Activated CD8-positive, alpha-beta memory T cell treated with anti-CD3 and anti-CD28 coated beads for 1 hour (primary cell): ENCODE measurements around the gene FGF12.

Experiments
- DNase-seq, 2 donors: peaks; one replicate each; pipeline ENCODE4 v3.0.0-alpha.2; 2020; ENCODE audit warnings: low read depth in 1 of 2; ENCODE audit errors: extremely low read depth in 1 of 2

Gene FGF12

GRCh38 chr3:192354687-192355086, 372.7 kb downstream of the FGF12 start:
- DNase-seq: no peak

DNA sequence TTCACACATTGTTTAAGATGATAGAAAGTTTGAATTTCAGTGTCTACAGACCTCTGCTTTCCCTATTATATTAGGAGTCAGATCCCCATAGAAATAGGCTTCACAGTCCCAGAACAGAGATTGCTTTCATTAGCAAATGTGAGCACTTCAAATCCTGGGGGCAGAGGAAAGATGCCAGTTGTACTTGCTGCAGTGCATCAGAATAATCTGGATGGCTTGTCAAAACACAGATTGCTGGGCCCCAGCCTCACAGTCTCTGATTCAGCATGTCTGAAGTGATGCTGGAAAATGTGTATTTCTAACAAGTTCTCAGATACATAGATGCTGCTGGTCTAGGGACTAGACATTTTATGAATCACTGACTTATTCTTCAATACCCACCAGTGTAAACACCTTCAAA, 375.2 kb downstream of the FGF12 start:
- DNase-seq: no peak

DNA sequence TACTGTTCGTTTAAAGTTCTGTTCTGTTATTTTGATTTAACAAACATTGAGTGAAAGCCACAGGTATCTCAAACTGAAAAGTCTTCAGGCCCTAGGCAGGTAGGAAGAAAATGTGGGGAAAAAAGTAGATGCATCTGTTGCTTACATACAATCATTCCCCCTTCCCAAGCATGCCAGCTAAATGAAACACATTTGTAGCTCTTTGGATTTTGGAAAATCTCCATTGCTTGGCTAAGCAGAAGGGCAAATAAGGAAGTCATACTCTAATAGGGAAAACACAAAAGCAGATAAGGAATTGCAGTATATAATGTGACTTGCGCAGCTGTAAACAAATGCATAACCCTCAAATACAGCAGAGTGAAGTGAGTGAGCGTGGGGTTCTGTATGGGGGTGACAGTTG, 375.9 kb downstream of the FGF12 start:
- DNase-seq: no peak

- DNase-seq: no peak
These were observed 387.3 kb downstream of the FGF12 start for GRCh38 chr3:192340031-192340430.

GRCh38 chr3:192339214-192339613, 388.1 kb downstream of the FGF12 start:
- no peak for DNase-seq

DNA sequence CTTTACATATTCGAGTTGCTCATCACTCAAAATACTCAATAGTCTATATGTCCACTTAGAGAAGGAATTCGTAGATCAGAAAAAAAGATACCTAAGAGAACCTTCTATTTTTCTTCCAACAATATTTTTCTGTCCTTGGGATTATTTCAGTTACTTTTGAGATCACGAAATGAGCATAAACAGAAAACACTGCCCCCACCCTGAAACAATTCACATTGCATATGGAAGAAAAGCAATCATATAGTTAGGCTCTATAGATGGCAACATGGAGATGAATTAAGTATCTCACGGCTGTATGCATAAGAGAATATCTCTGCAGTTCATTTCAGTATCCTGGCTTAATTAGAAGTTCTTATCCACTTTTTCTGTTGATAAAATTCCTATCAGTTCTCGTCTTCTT, 391.1 kb downstream of the FGF12 start:
- DNase-seq: no peak

GRCh38 chr3:192332386-192333291, 394.7 kb downstream of the FGF12 start:
- no peak for DNase-seq

DNA sequence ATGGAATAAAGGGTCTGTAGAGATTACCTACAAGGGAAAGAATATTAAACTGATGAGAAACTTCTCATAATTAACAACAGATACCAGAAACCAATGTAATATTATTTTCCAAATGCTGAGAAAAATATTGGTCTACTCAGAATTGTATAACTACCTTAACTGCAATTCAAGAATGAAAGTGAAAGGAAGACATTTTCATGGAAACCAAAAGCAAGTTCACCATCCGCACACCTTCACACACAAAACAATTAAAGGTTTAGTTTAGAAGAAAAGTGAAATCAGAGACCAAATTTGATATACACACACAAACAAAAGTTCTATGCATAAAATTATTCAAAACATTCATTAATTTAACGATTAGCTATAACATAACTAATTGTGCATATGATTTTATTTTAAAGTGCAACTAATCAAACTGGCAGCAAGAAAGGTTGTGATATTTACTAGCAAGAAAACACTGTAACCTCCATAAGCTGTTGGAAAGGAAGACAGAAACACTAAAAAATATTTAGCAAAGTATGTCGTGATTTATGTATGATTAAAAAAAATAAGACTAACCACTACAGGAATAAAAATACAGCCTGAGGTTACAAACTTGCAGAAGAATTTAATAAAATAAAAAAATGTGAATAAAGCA, 395.5 kb downstream of the FGF12 start:
- DNase-seq: no peak

DNA sequence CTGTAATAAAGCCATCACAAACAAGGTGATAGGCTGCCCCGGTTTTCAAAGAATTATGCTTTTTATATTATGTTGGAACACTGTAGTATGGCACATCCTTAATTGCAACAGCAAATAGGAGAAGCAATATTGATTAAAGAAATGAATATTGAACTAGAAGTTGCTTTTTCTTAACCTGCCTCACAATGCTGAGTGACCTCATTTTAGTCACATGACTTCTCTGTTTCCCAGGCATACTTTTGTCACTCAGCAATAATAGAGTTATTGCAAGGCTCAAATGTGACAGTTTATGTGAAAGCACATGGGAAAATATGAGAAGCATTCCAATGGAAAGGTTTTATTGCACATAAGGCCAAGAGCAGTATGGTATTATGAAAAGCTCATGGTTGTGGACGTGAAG, 400.7 kb downstream of the FGF12 start:
- no peak for DNase-seq

DNA sequence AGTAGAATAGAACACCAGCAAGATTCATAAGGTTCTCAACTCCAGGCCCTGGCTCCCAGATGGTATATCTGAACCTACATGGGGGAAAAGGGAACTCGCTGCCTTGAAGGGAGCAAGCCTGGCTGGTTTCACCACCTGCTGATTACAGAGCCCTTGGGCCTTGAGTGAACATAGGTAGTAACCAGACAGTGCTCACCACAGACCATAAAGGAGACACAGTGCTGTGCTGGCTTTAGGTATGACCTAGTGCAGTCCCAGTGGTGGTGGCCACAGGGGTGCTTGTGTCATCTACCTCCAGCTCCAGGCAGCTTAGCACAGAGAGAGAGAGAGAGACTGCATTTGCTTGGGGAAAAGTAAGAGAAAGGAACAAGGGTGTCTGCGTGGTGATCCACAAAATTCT, 409.8 kb downstream of the FGF12 start:
- no peak for DNase-seq

DNA sequence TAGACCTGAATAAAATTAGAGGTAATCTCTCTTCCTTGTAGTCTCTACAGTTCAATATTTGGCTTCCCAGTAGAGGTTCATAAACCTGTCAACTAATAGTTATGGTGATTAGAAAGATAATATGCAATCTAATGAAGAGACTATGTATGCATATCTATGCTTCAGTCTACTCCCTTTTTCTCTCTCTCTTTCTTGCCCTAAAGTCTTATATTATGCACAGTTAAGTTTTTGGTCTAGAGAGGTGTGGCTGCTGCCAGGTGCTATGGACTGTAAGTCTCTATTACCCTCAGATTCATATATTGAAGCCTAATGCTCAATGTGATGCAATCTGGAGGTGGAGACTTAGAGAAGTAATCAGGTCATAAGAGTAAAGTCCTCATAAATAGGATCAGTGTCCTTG, 413.7 kb downstream of the FGF12 start:
- no peak for DNase-seq

GRCh38 chr3:192307631-192308030, 419.7 kb downstream of the FGF12 start:
- no peak for DNase-seq

DNA sequence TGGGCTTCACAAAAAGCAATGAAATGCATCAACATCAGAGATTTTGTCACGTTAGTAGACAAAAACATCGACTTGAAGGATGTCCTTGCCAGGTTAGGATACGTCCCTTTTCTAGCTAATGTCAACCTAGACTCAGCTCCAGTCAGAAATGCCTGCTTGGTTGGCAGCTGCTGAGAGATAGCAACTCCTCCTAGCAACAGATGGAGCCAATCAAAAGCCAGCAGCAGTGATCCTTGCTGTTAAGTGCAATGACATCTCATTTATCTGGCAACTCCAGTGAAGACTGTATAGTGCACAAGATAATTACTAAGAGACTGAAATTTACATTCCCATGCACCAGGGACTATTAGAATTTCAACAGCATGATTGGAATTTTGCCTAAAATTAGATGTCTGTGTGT, 424.1 kb downstream of the FGF12 start:
- DNase-seq: no peak

DNA sequence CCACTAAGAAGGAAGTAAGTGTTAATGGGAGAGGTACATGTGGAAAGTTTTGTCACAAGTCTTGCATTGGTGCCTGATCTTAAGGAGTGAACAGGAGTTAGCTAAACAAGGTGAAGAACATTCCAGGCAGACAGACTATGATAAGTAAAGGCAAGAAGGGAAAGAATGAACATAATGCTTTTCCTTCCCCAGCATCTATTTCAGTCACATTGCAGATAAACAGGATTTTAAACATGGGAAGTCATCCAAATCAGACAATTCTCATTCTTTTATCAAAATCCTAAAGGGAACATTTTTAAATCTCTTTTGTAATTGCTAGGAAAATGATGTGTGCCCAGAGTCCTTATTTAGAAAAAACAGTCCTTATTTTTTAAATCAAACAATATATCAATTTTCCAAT, 424.6 kb downstream of the FGF12 start:
- no peak for DNase-seq

DNA sequence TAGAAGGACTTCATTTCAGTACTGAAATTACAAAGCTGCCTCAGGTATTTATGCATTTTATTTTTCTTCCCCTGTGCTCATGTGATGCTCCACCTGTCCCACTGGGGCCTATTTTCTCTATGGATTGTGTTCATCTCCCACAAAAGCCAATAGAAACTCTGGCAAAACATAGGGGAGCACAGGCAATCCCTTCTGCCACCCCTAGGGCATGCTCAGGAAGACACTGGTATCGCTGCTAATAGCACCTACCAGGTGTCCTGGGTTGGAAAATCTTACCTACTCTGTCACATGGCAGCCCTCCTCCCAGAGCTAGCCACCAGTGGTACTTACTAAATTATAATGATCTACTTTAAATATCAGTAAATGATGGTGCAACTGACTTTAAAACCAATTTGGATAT, 427.4 kb downstream of the FGF12 start:
- DNase-seq: no peak

DNA sequence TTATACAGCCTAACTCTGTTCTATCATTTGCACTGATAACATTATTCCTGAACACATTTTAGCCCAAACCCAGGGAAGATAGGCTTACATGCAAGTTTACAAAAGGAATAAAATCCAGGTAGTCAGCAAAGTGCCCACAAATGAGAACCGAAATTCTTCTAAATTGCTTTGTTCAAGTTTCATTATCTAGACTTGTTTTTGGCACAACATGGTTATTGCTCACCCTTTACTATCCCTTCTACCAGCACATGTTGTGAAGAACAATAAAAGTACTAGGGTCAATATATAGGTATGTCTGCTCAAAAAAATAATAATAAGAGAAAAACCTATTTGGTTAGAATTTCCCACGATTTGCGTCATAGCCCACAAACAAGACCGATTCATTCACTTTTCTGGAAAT, 430.5 kb downstream of the FGF12 start:
- no peak for DNase-seq

GRCh38 chr3:192284443-192285072, 442.8 kb downstream of the FGF12 start:
- DNase-seq: no peak

GRCh38 chr3:192281207-192281880, 446.0 kb downstream of the FGF12 start:
- DNase-seq: no peak

DNA sequence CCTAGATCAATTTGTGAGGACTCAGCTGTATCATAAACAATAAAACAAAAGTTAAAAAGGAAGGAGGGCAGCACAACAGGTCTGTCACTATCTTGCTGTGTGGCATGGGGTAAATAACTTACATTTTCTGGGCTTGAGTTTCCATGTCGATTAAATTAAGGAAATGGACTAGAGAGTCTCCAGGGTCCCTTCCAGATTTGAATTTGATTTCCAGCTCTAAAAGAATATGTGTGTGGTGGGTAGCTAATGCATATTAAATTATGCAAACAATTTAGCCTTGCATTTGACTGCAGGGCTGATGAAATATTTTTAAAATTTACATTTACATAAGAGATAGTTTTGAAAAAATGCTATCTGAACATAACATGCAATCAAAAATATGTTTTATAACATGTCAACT, 447.7 kb downstream of the FGF12 start:
- DNase-seq: no peak

GRCh38 chr3:192277477-192277876, 449.9 kb downstream of the FGF12 start:
- no peak for DNase-seq

DNA sequence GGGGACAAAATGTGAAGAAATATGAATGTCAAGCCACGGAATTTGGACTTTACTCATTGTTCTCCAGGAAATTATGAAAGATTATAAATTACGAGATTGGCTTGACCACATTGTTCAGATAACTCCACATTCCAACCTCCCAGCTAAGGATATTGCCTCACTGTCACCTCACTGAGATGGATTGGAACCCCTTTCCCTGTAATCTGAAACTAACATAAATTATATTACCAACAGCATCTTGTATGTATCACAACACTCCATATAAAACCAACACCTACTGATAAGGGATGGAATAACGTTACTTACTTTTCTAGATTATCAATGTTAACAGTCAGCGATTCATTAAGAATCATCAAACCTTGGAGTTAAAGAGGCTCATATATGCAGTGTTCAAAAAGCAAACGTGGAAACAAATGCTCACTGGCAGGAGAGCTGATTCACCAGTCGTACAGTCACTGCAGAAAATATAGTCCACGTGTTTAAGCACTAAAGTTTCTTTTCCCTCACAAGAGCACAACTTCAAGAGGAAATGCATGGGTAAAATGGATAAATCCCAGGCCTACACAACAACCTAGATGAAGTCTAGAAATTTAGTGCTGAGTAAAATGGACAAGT, 451.5 kb downstream of the FGF12 start:
- DNase-seq: no peak
